Measurements from ENCODE around the gene KCNH2. TPM values are rescaled to one million over a fixed set of nuclear protein-coding genes. Genes with fewer than 3 reads are reported as not detected.

KCNH2 gene
- total and polyA plus RNA-seq, 12 donors = 1.1 to 18.7 (median 5.0) TPM

DNA sequence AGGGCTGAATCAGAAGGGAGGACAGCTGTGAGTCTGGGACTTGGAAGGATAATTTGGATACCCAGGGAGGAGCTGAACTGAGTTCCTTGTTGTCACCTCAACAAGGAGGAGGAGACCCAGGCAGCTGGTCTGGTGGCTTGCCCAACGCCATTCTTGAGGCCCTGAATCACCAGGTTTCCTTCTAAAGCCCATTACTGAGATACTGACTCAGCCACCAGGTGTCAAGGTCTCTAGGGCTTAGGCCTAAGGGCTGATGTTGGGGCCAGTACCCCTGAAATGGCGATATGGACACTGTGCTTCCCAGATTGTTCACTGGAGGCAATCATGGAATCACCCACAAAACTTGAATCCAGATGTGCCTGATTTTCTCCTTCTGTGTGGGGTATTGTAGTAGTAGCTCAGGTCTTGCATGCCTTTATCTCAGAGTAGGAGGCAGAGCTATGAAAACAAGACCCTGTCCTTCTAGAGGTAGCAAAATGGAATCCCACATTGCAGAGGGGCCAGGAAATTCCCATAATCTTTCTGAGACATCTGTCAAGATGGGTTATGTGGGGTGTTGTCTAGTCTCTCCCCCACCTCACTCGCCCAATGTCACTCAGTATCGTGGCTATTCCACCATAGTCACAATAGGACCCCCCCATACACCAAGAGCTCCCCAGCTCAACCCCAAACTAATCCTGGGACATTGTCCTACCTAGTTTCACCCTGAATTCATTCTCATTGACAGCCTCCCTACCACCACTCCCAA is 48.0 kb upstream of the KCNH2 start:
- intact Hi-C loops (cut with DNase I) = no loop called here

GRCh38 chr7:151024435-151025056 is 46.4 kb upstream of the KCNH2 start, which contains the start of gene ATG9B:
TSS of gene ATG9B (minus strand) at chr7:151024494. CDS start at chr7:151024423, 71 bp downstream.
- intact Hi-C loops (cut with DNase I) = loop anchor here in 1 of 2 donors (5.0 kb wide), 1 partner anchor 88 kb away; no protein-coding TSS in a partner anchor
- Histone ChIP-seq H3K27me3 (peaks cover 13% of the 10 kb centered on the region), H3K9me3 (replicated peaks in 1 of 3) (no peaks in the 10 kb centered on the region), H3K36me3 (replicated peaks in 1 of 2) (no peaks in the 10 kb centered on the region), H3K4me3 (no peak within 1 kb of the TSS), H3K4me1 (replicated peaks in 1 of 2) (peaks cover 6 to 11% of the 10 kb centered on the region in 2 donors), H3K27ac (no peak within 1 kb of the TSS)
- 68 to 80% (median 74%) methylated on average over 4 of the region's 4 CpGs for WGBS, 4 donors
- TF ChIP-seq, protein P1, sequence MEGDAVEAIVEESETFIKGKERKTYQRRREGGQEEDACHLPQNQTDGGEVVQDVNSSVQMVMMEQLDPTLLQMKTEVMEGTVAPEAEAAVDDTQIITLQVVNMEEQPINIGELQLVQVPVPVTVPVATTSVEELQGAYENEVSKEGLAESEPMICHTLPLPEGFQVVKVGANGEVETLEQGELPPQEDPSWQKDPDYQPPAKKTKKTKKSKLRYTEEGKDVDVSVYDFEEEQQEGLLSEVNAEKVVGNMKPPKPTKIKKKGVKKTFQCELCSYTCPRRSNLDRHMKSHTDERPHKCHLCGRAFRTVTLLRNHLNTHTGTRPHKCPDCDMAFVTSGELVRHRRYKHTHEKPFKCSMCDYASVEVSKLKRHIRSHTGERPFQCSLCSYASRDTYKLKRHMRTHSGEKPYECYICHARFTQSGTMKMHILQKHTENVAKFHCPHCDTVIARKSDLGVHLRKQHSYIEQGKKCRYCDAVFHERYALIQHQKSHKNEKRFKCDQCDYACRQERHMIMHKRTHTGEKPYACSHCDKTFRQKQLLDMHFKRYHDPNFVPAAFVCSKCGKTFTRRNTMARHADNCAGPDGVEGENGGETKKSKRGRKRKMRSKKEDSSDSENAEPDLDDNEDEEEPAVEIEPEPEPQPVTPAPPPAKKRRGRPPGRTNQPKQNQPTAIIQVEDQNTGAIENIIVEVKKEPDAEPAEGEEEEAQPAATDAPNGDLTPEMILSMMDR (IDR thresholded peaks at IDR 0.05) = no peak
- no peak for TF ChIP-seq POLR2A (IDR thresholded peaks at IDR 0.05)
- no peak for DNase-seq

More for the DNA sequence above, 48.0 kb upstream of the KCNH2 start:
- DNase-seq = no peak
- 83 to 91% (median 86%) methylated on average over 3 to 4 of the region's 4 CpGs for WGBS, 4 donors
- Histone ChIP-seq H3K4me3 (no peak overlapping the region), H3K27me3 (no peaks in the 10 kb centered on the region), H3K27ac (no peak overlapping the region), H3K9me3 (replicated peaks in 1 of 3) (no peaks in the 10 kb centered on the region), H3K4me1 (replicated peaks in 1 of 2) (peaks cover 6 to 16% of the 10 kb centered on the region in 2 donors), H3K36me3 (replicated peaks in 1 of 2) (no peaks in the 10 kb centered on the region)
- TF ChIP-seq POLR2A (IDR thresholded peaks at IDR 0.05) = no peak
- TF ChIP-seq, protein P1 (IDR thresholded peaks at IDR 0.05) = no peak

- no peak for TF ChIP-seq POLR2A (IDR thresholded peaks at IDR 0.05)
- TF ChIP-seq, protein P1 (IDR thresholded peaks at IDR 0.05) = no peak
- Histone ChIP-seq H3K4me3 (no peak overlapping the region), H3K27ac (no peak overlapping the region), H3K4me1 (replicated peaks in 1 of 2) (peaks cover 4 to 11% of the 10 kb centered on the region in 2 donors), H3K9me3 (replicated peaks in 1 of 3) (no peaks in the 10 kb centered on the region), H3K27me3 (peaks cover 26% of the 10 kb centered on the region), H3K36me3 (replicated peaks in 1 of 2) (no peaks in the 10 kb centered on the region)
- DNase-seq = no peak
- intact Hi-C loops (cut with DNase I) = loop anchor here in 1 of 2 donors (5.0 kb wide), 1 partner anchor 89 kb away; no protein-coding TSS in a partner anchor
- 75 to 82% (median 81%) methylated on average over 4 to 10 of the region's 10 CpGs for WGBS, 4 donors
These were observed 45.1 kb upstream of the KCNH2 start for GRCh38 chr7:151023232-151023631.

- H3K27me3 ChIP-seq = peaks cover 33% of the 10 kb centered on the region
- no peak overlapping the region for H3K27ac ChIP-seq
- TF ChIP-seq, protein P1 (IDR thresholded peaks at IDR 0.05) = no peak
- no peak for TF ChIP-seq POLR2A (IDR thresholded peaks at IDR 0.05)
- intact Hi-C loops (cut with DNase I) = loop anchor here in 1 of 2 donors (5.0 kb wide), 1 partner anchor 92 kb away; no protein-coding TSS in a partner anchor
- H3K4me3 ChIP-seq = no peak overlapping the region
- peaks cover 4 to 12% of the 10 kb centered on the region in 2 donors for H3K4me1 ChIP-seq (replicated peaks in 1 of 2)
- H3K9me3 ChIP-seq (replicated peaks in 1 of 3) = no peaks in the 10 kb centered on the region
- H3K36me3 ChIP-seq (replicated peaks in 1 of 2) = no peaks in the 10 kb centered on the region
- 30 to 64% (median 51%) methylated on average over 6 to 7 of the region's 7 CpGs for WGBS, 4 donors
- DNase-seq = no peak
These were observed 42.1 kb upstream of the KCNH2 start for GRCh38 chr7:151020231-151020630.

Measured in adrenal gland (tissue), 12 donors.